ENCODE data around the gene UNK. TPM values are rescaled to one million over a fixed set of nuclear protein-coding genes. Genes with fewer than 3 reads are reported as not detected.

UNK gene
- total RNA-seq, 2 experiments from 2014 or later = 21.8 to 24.7 TPM

DNA sequence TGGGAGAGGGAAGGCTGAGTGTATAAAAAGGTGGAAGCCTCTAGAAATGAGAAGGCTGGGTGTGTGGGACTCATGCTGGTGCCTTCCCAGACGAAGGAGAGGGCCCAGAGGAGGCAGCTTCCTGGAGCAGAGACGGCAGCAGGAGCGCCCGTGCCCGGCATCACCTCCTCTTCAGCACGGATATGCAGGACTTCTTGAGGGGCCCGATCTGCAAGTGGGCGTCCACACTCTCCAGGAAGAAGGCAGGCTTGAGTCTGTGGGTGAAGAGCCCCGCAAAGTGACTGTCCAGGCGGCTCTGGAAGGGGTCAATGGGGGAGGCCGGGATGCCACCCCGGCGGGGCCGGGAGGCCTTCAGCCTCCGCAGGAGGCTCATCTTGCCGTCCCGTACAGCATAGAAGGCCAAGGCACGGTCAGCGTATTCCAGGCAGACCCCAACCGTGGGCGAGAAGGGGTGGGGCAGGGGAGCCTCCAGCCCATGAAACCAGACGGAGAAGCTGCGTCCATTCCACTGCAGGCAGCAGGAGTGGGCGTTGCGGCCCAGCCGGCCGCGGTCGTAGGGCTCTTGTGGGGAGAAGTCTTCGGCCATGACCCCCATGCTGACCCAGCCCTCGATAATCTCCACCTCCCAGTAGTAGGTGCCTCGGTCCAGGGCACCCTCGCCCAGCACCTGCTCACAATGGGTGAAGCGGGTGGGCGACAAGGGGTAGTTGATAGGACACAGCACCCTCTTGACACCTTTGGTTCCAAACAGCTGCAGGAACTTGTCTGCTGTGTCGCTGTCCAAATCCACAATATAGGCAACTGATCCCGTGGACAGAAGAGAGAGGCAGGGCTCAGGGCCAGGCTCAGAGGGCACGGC lies 89.9 kb downstream of the UNK start:
- Mint-ChIP-seq H3K27ac (no peak overlapping the region), H3K4me3 (no peak overlapping the region), H3K9me3 (no peaks in the 10 kb centered on the region)

More for the DNA sequence above, 89.9 kb downstream of the UNK start:
- no peak for DNase-seq
- ChIA-PET POLR2A (interaction anchor here (1.7 kb wide), 1 partner anchor 13 kb away, joined by 3 read pairs; no protein-coding TSS in a partner anchor), CTCF (interaction anchor here (1.7 to 11.0 kb wide), 4 partner anchors 14 to 31 kb away, joined by 6 to 111 read pairs (median 16); partner anchors contain the start of gene WBP2)
- Mint-ChIP-seq H3K4me1 (ENCODE audit: low read depth) (peaks cover 35% of the 10 kb centered on the region), H3K36me3 (peaks cover 3% of the 10 kb centered on the region), H3K27me3 (no peaks in the 10 kb centered on the region)
- intact Hi-C loops (cut with micrococcal nuclease) = no loop called here

Small RNA genes within 50 kb of the gene (microRNA-seq; reads per million reads assigned to microRNA genes)
- gene MIR4738 (ENCODE audit: borderline microRNAs expressed, borderline number of aligned reads, borderline replicate concordance) = not detected

Other genes starting within 250 kb of the UNK start
- 10 to 100 TPM; 16.8 to 20.5 TPM for gene MYO15B, start 197.0 kb upstream of the UNK start, total RNA-seq
- gene SMIM5, start 151.4 kb upstream of the UNK start, total RNA-seq = not detected
- 10 to 100 TPM; 27.7 to 31.3 TPM for gene RECQL5, start 117.7 kb upstream of the UNK start, total RNA-seq
- gene SAP30BP, start 117.5 kb upstream of the UNK start, total RNA-seq = 10 to 100 TPM; 81.4 to 92.7 TPM
- 1 to 10 TPM in 1 of 2 experiments, under 1 TPM in 1; 0.67 to 1.1 TPM for gene ITGB4, start 63.3 kb upstream of the UNK start, total RNA-seq
- gene GALK1, start 19.6 kb upstream of the UNK start, total RNA-seq = 10 to 100 TPM; 69.3 to 69.7 TPM
- 100 to 1,000 TPM; 135 to 139 TPM for gene UNC13D, start 59.6 kb downstream of the UNK start, total RNA-seq
- gene WBP2, start 70.5 kb downstream of the UNK start, total RNA-seq = 10 to 100 TPM; 79.1 to 80.6 TPM
- gene TRIM47, start 93.8 kb downstream of the UNK start, total RNA-seq = 10 to 100 TPM; 18.5 to 19.5 TPM
- gene TRIM65, start 112.1 kb downstream of the UNK start, total RNA-seq = 10 to 100 TPM; 27.5 to 28.2 TPM
- 100 to 1,000 TPM; 108 TPM for gene MRPL38, start 120.1 kb downstream of the UNK start, total RNA-seq
- 10 to 100 TPM; 17.2 to 18.1 TPM for gene FBF1, start 156.2 kb downstream of the UNK start, total RNA-seq
- 10 to 100 TPM; 34.0 to 35.1 TPM for gene ACOX1, start 194.4 kb downstream of the UNK start, total RNA-seq
- gene TEN1, start 194.4 kb downstream of the UNK start, total RNA-seq = 10 to 100 TPM; 11.4 to 12.3 TPM
- gene CDK3, start 216.0 kb downstream of the UNK start, total RNA-seq = 1 to 10 TPM; 2.9 to 3.7 TPM
- gene EVPL, start 242.5 kb downstream of the UNK start, total RNA-seq = under 1 TPM in 1 of 2 experiments, not detected in 1; 0.02 TPM

All from activated CD4-positive, alpha-beta memory T cell treated with anti-CD3 and anti-CD28 coated beads for 36 hours (primary cell).